H1 (cell line): ENCODE measurements around the gene CAMTA1. TPM values are rescaled to one million over a fixed set of nuclear protein-coding genes. Genes with fewer than 3 reads are reported as not detected.

Experiments
- CTCF ChIA-PET: fragments of 300-600 bp; sonication (Branson Sonifier 250); formaldehyde crosslinking; loops from one replicate; lab custom pipeline; 2021; ENCODE audit not compliant: partially characterized antibody; lab: Charles Lee
- POLR2A ChIA-PET: fragments of 300-600 bp; sonication (Branson Sonifier 250); formaldehyde crosslinking; loops from one replicate; lab custom pipeline; 2021; ENCODE audit warnings: inconsistent platforms; ENCODE audit not compliant: partially characterized antibody; lab: Charles Lee
- DNase-seq, 2 experiments: peaks; one replicate each; pipeline versions ENCODE4 v3.0.0 to v3.0.0-alpha.2; 2010 to 2022; ENCODE audit warnings: low spot score in 2 of 2, low read depth in 1 of 2, mixed read lengths in 1 of 2
- FAIRE-seq: peaks from 2 replicates; lab custom pipeline; 2011; peaks lifted over from hg19 to GRCh38; lab: Jason Lieb, UNC
- H2AFZ ChIP-seq: 2 replicates; pipeline ENCODE4 v1.8.1; 2012; ENCODE audit warnings: low read length, inconsistent platforms
- H2AK5ac ChIP-seq: 2 replicates; pipeline ENCODE4 v1.6.1; 2013; ENCODE audit warnings: low read depth, low read length
- H2BK120ac ChIP-seq: replicated peaks from 2 replicates; pipeline ENCODE3; 2013; ENCODE audit warnings: low read depth, low read length, inconsistent platforms
- H2BK12ac ChIP-seq: 2 replicates; pipeline ENCODE4 v1.6.1; 2013; ENCODE audit warnings: low read depth, low read length
- H2BK15ac ChIP-seq: 2 replicates; pipeline ENCODE4 v1.6.1; 2013; ENCODE audit warnings: low read length
- H2BK20ac ChIP-seq: 2 replicates; pipeline ENCODE4 v1.6.1; 2013; ENCODE audit warnings: low read length
- H2BK5ac ChIP-seq: 2 replicates; pipeline ENCODE4 v1.6.1; 2013; ENCODE audit warnings: low read depth, low read length
- H3K14ac ChIP-seq: 2 replicates; pipeline ENCODE4 v1.6.1; 2013; ENCODE audit warnings: inconsistent platforms; ENCODE audit not compliant: insufficient read length
- H3K18ac ChIP-seq: 2 replicates; pipeline ENCODE4 v1.6.1; 2013; ENCODE audit warnings: low read length; ENCODE audit errors: extremely low read depth
- H3K23ac ChIP-seq: 2 replicates; pipeline ENCODE4 v1.6.1; 2013; ENCODE audit warnings: inconsistent platforms; ENCODE audit not compliant: insufficient read length
- H3K23me2 ChIP-seq: 2 replicates; pipeline ENCODE4 v1.6.1; 2013; ENCODE audit warnings: low read depth, low read length
- H3K27ac ChIP-seq: 2 replicates; pipeline ENCODE4 v1.6.1; 2011; ENCODE audit warnings: low read depth, low read length, inconsistent platforms
- H3K27me3 ChIP-seq, 4 experiments: replicated peaks in 1 of 4; 1 replicate in 1 of 4; 2 replicates in 3 of 4; pipeline versions ENCODE4 v1.6.1 to v1.8.1; 2011 to 2013; ENCODE audit warnings: low read length in 3 of 4, mild to moderate bottlenecking in 3 of 4, inconsistent platforms in 2 of 4, mixed read lengths in 2 of 4, moderate library complexity in 1 of 4; ENCODE audit not compliant: control insufficient read depth in 3 of 4, insufficient read depth in 3 of 4; ENCODE audit errors: extremely low read depth in 1 of 4
- H3K36me3 ChIP-seq, 4 experiments: 2 replicates each; pipeline versions ENCODE4 v1.6.1 to v1.8.1; 2011 to 2013; ENCODE audit warnings: mild to moderate bottlenecking in 4 of 4, low read length in 3 of 4, moderate library complexity in 2 of 4, control low read depth in 1 of 4, inconsistent platforms in 1 of 4; ENCODE audit not compliant: insufficient read depth in 4 of 4, control insufficient read depth in 2 of 4
- H3K4ac ChIP-seq: replicated peaks from 2 replicates; pipeline ENCODE3; 2013; ENCODE audit warnings: low read length, low read depth, mixed read lengths, inconsistent platforms; ENCODE audit not compliant: insufficient read length
- H3K4me1 ChIP-seq, 4 experiments: replicated peaks in 1 of 4; 1 replicate in 1 of 4; 2 replicates in 3 of 4; pipeline versions ENCODE4 v1.6.1 to v1.8.1; 2011 to 2013; ENCODE audit warnings: low read length in 3 of 4, inconsistent platforms in 2 of 4, mixed read lengths in 1 of 4; ENCODE audit not compliant: insufficient read depth in 4 of 4, control insufficient read depth in 3 of 4
- H3K4me2 ChIP-seq, 2 experiments: 2 replicates each; pipeline versions ENCODE4 v1.6.1 to v1.8.1; 2011 to 2013; ENCODE audit warnings: low read depth in 2 of 2, low read length in 2 of 2, control low read depth in 1 of 2, inconsistent platforms in 1 of 2, mild to moderate bottlenecking in 1 of 2; ENCODE audit not compliant: insufficient read depth in 1 of 2
- H3K4me3 ChIP-seq, 4 experiments: fragments of 200-600, 300-600 bp in 1 of 4; sonication (generic), shearing (Covaris generic), sonication (Bioruptor Twin) in 1 of 4; 2 replicates each; pipeline versions ENCODE4 v1.5.1 to v1.8.1; 2011 to 2016; ENCODE audit warnings: low read length in 4 of 4, low read depth in 3 of 4, control low read depth in 2 of 4, inconsistent platforms in 2 of 4, mild to moderate bottlenecking in 2 of 4, mixed read lengths in 1 of 4, moderate library complexity in 1 of 4; ENCODE audit not compliant: insufficient read depth in 2 of 4; ENCODE audit errors: extremely low read depth in 1 of 4
- H3K56ac ChIP-seq: replicated peaks from 2 replicates; pipeline ENCODE3; 2013; ENCODE audit warnings: low read depth, mild to moderate bottlenecking, mixed read lengths, low read length, inconsistent platforms; ENCODE audit not compliant: insufficient read length
- H3K79me1 ChIP-seq: 2 replicates; pipeline ENCODE4 v1.6.1; 2013; ENCODE audit warnings: low read depth, low read length, control low read depth
- H3K79me2 ChIP-seq, 2 experiments: 2 replicates each; pipeline versions ENCODE4 v1.6.1 to v1.8.1; 2012 to 2013; ENCODE audit warnings: low read length in 2 of 2, mild to moderate bottlenecking in 2 of 2, inconsistent platforms in 1 of 2; ENCODE audit not compliant: insufficient read depth in 2 of 2, control insufficient read depth in 1 of 2
- H3K9ac ChIP-seq, 4 experiments: replicated peaks in 1 of 4; 1 replicate in 1 of 4; 2 replicates in 3 of 4; pipeline versions ENCODE4 v1.6.1 to v1.8.1; 2011 to 2013; ENCODE audit warnings: low read depth in 3 of 4, low read length in 3 of 4, control low read depth in 2 of 4, mild to moderate bottlenecking in 2 of 4, moderate library complexity in 2 of 4, inconsistent platforms in 1 of 4; ENCODE audit errors: extremely low read depth in 1 of 4
- H3K9me3 ChIP-seq, 2 experiments: 2 replicates each; pipeline versions ENCODE4 v1.6.1 to v1.8.1; 2012 to 2013; ENCODE audit warnings: mild to moderate bottlenecking in 2 of 2, moderate library complexity in 2 of 2, control low read depth in 1 of 2, inconsistent platforms in 1 of 2, low read depth in 1 of 2, low read length in 1 of 2, mixed read lengths in 1 of 2; ENCODE audit not compliant: insufficient read depth in 2 of 2
- H4K20me1 ChIP-seq, 2 experiments: replicated peaks in 1 of 2; 2 replicates each; pipeline versions ENCODE3 to v1.8.1; 2011 to 2013; ENCODE audit warnings: inconsistent platforms in 2 of 2, low read length in 2 of 2, mild to moderate bottlenecking in 1 of 2; ENCODE audit not compliant: insufficient read depth in 2 of 2, control insufficient read depth in 1 of 2
- H4K5ac ChIP-seq: 2 replicates; pipeline ENCODE4 v1.6.1; 2013; ENCODE audit warnings: low read length, low read depth, mixed read lengths, inconsistent platforms; ENCODE audit not compliant: insufficient read length
- H4K8ac ChIP-seq: 2 replicates; pipeline ENCODE4 v1.8.0; 2013; ENCODE audit warnings: mild to moderate bottlenecking, moderate library complexity, low read length, inconsistent platforms; ENCODE audit not compliant: insufficient read depth; ENCODE audit errors: extremely low read depth
- H4K91ac ChIP-seq: replicated peaks from 2 replicates; pipeline ENCODE3; 2013; ENCODE audit warnings: low read length, mixed read lengths, inconsistent platforms; ENCODE audit not compliant: insufficient read length
- ASH2L ChIP-seq: fragments of 200-600, 300-600 bp; sonication (generic); IDR thresholded peaks from one replicate; pipeline ENCODE4 v1.7.1; 2017; ENCODE audit warnings: low read length
- ATF3 ChIP-seq: IDR thresholded peaks from 2 replicates; pipeline ENCODE4 v1.6.1; 2011; ENCODE audit warnings: low read depth, mild to moderate bottlenecking, low read length; ENCODE audit not compliant: insufficient read depth
- CBX5 ChIP-seq: fragments of 300-800, 300-1000 bp; sonication (generic); IDR thresholded peaks from 2 replicates; pipeline ENCODE4 v1.7.1; 2016; ENCODE audit warnings: antibody characterized with exemption, low read length, low read depth
- EZH2 ChIP-seq: fragments of 200-600 bp; sonication (generic); IDR thresholded peaks from 2 replicates; pipeline ENCODE4 v1.7.1; 2012; ENCODE audit warnings: low read depth, mild to moderate bottlenecking, moderate library complexity, low read length, inconsistent platforms; ENCODE audit not compliant: severe bottlenecking
- JUN ChIP-seq: IDR thresholded peaks from 2 replicates; pipeline ENCODE4 v1.6.1; 2011; ENCODE audit warnings: low read depth, mild to moderate bottlenecking, improper control_type of control experiment, low read length
- MAFK ChIP-seq: IDR thresholded peaks from 2 replicates; pipeline ENCODE4 v1.6.1; 2012; ENCODE audit warnings: low read depth, mild to moderate bottlenecking, improper control_type of control experiment, low read length
- MAX ChIP-seq: IDR thresholded peaks from 2 replicates; pipeline ENCODE4 v1.6.1; 2012; ENCODE audit warnings: inconsistent platforms
- RFX5 ChIP-seq: IDR thresholded peaks from 2 replicates; pipeline ENCODE4 v1.6.1; 2011; ENCODE audit warnings: low read depth, low read length, improper control_type of control experiment, borderline replicate concordance
- RNF2 ChIP-seq: fragments of 200-900, 300-1000 bp; sonication (generic); IDR thresholded peaks from 2 replicates; pipeline ENCODE4 v1.7.1; 2016; ENCODE audit warnings: borderline replicate concordance, low read depth, mild to moderate bottlenecking, antibody characterized with exemption, low read length; ENCODE audit not compliant: poor library complexity, severe bottlenecking; ENCODE audit errors: missing control alignments
- SIX5 ChIP-seq: IDR thresholded peaks from 2 replicates; pipeline ENCODE4 v1.6.1; 2011; ENCODE audit warnings: mild to moderate bottlenecking, low read depth, low read length
- SUZ12 ChIP-seq: fragments of 200-600 bp; sonication (generic); IDR thresholded peaks from 2 replicates; pipeline ENCODE4 v1.6.1; 2012; ENCODE audit warnings: mild to moderate bottlenecking, inconsistent platforms, low read length, moderate library complexity, mixed read lengths
- USF2 ChIP-seq: IDR thresholded peaks from 2 replicates; pipeline ENCODE4 v1.6.1; 2011; ENCODE audit warnings: low read length, improper control_type of control experiment
- WGBS, 2 experiments: shearing (Covaris generic) in 1 of 2; methylation state at CpG; one replicate each; pipeline versions ENCODE4 v1.1.6 to v1.1.7; 2013 to 2015; ENCODE audit warnings: low lambda C conversion rate in 2 of 2, mixed read lengths in 2 of 2, inconsistent platforms in 1 of 2, low coverage in 1 of 2, missing lambda C conversion rate in 1 of 2; ENCODE audit not compliant: insufficient replicate concordance in 2 of 2, insufficient coverage in 1 of 2, insufficient read length in 1 of 2; ENCODE audit errors: extremely low coverage in 1 of 2, missing lambda C conversion rate in 1 of 2; 5-methylcytosine and 5-hydroxymethylcytosine counted together
- polyA plus RNA-seq, 7 experiments: library from polyadenylated mRNA; depleted of rRNA in 3 of 7; stranded (reverse) in 5 of 7; unstranded in 2 of 7; fragments of >200 nt in 5 of 7; fragments of 200-250 nt in 2 of 7; gene quantifications; 1 replicate in 5 of 7; 2 replicates in 1 of 7; 4 replicates in 1 of 7; pipeline versions ENCODE4 v1.2.1 to v1.2.3, GENCODE V29; 2011 to 2013; ENCODE audit warnings: missing spikeins in 2 of 7, mixed read lengths in 2 of 7
- total RNA-seq: library from RNA; stranded (reverse); fragmentation: NEBNext Ultra II Directional; extraction: Animal tissue kit (Norgen Biotek cat#: 25700); gene quantifications from 2 replicates; pipeline ENCODE4 v1.2.1, GENCODE V29; 2021

The CAMTA1 gene
- total and polyA plus RNA-seq, 2 of the 8 experiments (the other 6 are each of a cell fraction or from before 2014, with no cell fraction given) = 65.0 to 119 TPM

GRCh38 chr1:6942990-6943389 is 157.7 kb downstream of the CAMTA1 start:
- no peak overlapping the region for H3K18ac ChIP-seq
- ChIA-PET CTCF (interaction anchor here (0.6 to 0.9 kb wide), 2 partner anchors 11 to 363 kb away, joined by 3 read pairs; no protein-coding TSS in a partner anchor), POLR2A (interaction anchor here (1.6 kb wide), 1 partner anchor 13 kb away, joined by 3 read pairs; no protein-coding TSS in a partner anchor)
- H3K4ac ChIP-seq = no peak overlapping the region
- peak overlapping the region; percentile 3; the same call in 1 of the 2 replicates for H4K8ac ChIP-seq
- DNase-seq (no peak), FAIRE-seq (no peak)
- no peak overlapping the region for H3K27ac ChIP-seq
- H3K23ac ChIP-seq = no peak overlapping the region
- no peak overlapping the region for H2BK15ac ChIP-seq
- H3K27me3 ChIP-seq = no peaks in the 10 kb centered on the region
- H3K23me2 ChIP-seq = no peaks in the 10 kb centered on the region
- H4K91ac ChIP-seq = no peak overlapping the region
- no peak overlapping the region for H2AK5ac ChIP-seq
- no peak overlapping the region for H3K9ac ChIP-seq
- no peak overlapping the region for H3K4me3 ChIP-seq
- no peak overlapping the region for H2AFZ ChIP-seq
- H3K79me2 ChIP-seq = no peaks in the 10 kb centered on the region
- no peak overlapping the region for H3K4me2 ChIP-seq
- H3K14ac ChIP-seq = no peak overlapping the region
- no peak overlapping the region for H4K5ac ChIP-seq
- no peaks in the 10 kb centered on the region; a peak in 1 of 7 replicates for H3K4me1 ChIP-seq
- H2BK20ac ChIP-seq = no peak overlapping the region
- peaks cover 2% of the 10 kb centered on the region; the same call in 1 of the 2 replicates for H3K79me1 ChIP-seq
- no peak overlapping the region for H2BK12ac ChIP-seq
- peaks cover 0 to 2% of the 10 kb centered on the region in 2 experiments for H4K20me1 ChIP-seq
- 84% methylated on average over 5 of the region's 9 CpGs; no CpG with 5 or more reads in 1 of the 2 experiments for WGBS, 2 experiments
- H3K36me3 ChIP-seq = no peaks in the 10 kb centered on the region
- no peak overlapping the region for H2BK120ac ChIP-seq
- H2BK5ac ChIP-seq = no peak overlapping the region
- H3K9me3 ChIP-seq = no peaks in the 10 kb centered on the region
- no peak overlapping the region for H3K56ac ChIP-seq
- no peak for TF ChIP-seq ASH2L
- no peak for TF ChIP-seq SUZ12
- TF ChIP-seq RNF2 = no peak
- TF ChIP-seq MAX = no peak
- no peak for TF ChIP-seq RFX5
- no peak for TF ChIP-seq CBX5
- TF ChIP-seq JUN = no peak
- TF ChIP-seq ATF3 = no peak
- no peak for TF ChIP-seq EZH2
- no peak for TF ChIP-seq MAFK
- TF ChIP-seq USF2 = no peak
- TF ChIP-seq SIX5 = no peak
